Suprapubic skin (tissue), 4 donors: ENCODE measurements around the gene RABL2B. TPM values are rescaled to one million over a fixed set of nuclear protein-coding genes. Genes with fewer than 3 reads are reported as not detected.

ENCODE experiments used
- DNase-seq, 2 donors: peaks; one replicate each; pipeline ENCODE4 v3.0.0-alpha.2; 2019; ENCODE audit warnings: low spot score in 2 of 2
- H3K27ac ChIP-seq: fragments of 200-600 bp; sonication (generic); one replicate; pipeline ENCODE4 v1.5.1; 2019
- H3K27me3 ChIP-seq: fragments of 200-600 bp; sonication (generic); one replicate; pipeline ENCODE4 v1.5.1; 2019
- H3K36me3 ChIP-seq: fragments of 200-600 bp; sonication (generic); one replicate; pipeline ENCODE4 v1.5.1; 2019
- H3K4me1 ChIP-seq: fragments of 200-600 bp; sonication (generic); one replicate; pipeline ENCODE4 v1.5.1; 2019
- H3K4me3 ChIP-seq: fragments of 200-600 bp; sonication (generic); one replicate; pipeline ENCODE4 v1.5.1; 2019; ENCODE audit warnings: mild to moderate bottlenecking
- H3K9me3 ChIP-seq: fragments of 200-600 bp; sonication (generic); one replicate; pipeline ENCODE4 v1.5.1; 2019
- EP300 ChIP-seq: sonication (generic); formaldehyde crosslinking; IDR thresholded peaks from one replicate; pipeline ENCODE4 v1.6.1; 2017; ENCODE audit warnings: antibody characterized with exemption
- POLR2A ChIP-seq, 2 donors: fragments of 450-650 bp; IDR thresholded peaks; one replicate each; pipeline ENCODE4 v1.6.1; 2017; ENCODE audit warnings: antibody characterized with exemption in 2 of 2, mild to moderate bottlenecking in 2 of 2, moderate library complexity in 2 of 2
- POLR2AphosphoS5 ChIP-seq, 3 donors: sonication (generic); formaldehyde crosslinking; IDR thresholded peaks; one replicate each; pipeline ENCODE4 v1.6.1; 2017; ENCODE audit warnings: antibody characterized with exemption in 3 of 3
- WGBS: methylation state at CpG from one replicate; pipeline ENCODE4 v1.1.5; 2018; 5-methylcytosine and 5-hydroxymethylcytosine counted together
- total RNA-seq, 4 donors: library from RNA; depleted of rRNA; stranded (reverse); fragments of >200 nt; gene quantifications; one replicate each; pipeline ENCODE4 v1.1.0, GENCODE V29; 2016
- TF ChIP-seq, protein P1 (sequence below), 2 donors: fragments of 200-600 bp in 1 of 2; fragments of 450-650 bp in 1 of 2; sonication (generic) in 1 of 2; IDR thresholded peaks; one replicate each; pipeline ENCODE4 v1.5.1; 2016 to 2019; ENCODE audit warnings: antibody characterized with exemption in 2 of 2, mild to moderate bottlenecking in 1 of 2, moderate library complexity in 1 of 2

RABL2B gene
- total RNA-seq, 4 donors from 2014 or later, result 16.6 to 28.4 (median 24.8) TPM

GRCh38 chr22:50734343-50734771 is 49.1 kb downstream of the RABL2B start:
- Histone ChIP-seq H3K4me3 (no peak overlapping the region), H3K27me3 (peaks cover 16% of the 10 kb centered on the region), H3K4me1 (peaks cover 18% of the 10 kb centered on the region), H3K36me3 (no peaks in the 10 kb centered on the region), H3K9me3 (no peaks in the 10 kb centered on the region), H3K27ac (no peak overlapping the region)
- 83% methylated on average over 7 of the region's 10 CpGs for WGBS
- TF ChIP-seq POLR2A (IDR thresholded peaks at IDR 0.05), result no peak
- no peak for TF ChIP-seq EP300
- no peak for TF ChIP-seq POLR2AphosphoS5 (IDR thresholded peaks at IDR 0.05)
- TF ChIP-seq, protein P1, sequence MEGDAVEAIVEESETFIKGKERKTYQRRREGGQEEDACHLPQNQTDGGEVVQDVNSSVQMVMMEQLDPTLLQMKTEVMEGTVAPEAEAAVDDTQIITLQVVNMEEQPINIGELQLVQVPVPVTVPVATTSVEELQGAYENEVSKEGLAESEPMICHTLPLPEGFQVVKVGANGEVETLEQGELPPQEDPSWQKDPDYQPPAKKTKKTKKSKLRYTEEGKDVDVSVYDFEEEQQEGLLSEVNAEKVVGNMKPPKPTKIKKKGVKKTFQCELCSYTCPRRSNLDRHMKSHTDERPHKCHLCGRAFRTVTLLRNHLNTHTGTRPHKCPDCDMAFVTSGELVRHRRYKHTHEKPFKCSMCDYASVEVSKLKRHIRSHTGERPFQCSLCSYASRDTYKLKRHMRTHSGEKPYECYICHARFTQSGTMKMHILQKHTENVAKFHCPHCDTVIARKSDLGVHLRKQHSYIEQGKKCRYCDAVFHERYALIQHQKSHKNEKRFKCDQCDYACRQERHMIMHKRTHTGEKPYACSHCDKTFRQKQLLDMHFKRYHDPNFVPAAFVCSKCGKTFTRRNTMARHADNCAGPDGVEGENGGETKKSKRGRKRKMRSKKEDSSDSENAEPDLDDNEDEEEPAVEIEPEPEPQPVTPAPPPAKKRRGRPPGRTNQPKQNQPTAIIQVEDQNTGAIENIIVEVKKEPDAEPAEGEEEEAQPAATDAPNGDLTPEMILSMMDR (IDR thresholded peaks at IDR 0.05), result no peak
- DNase-seq, result peak; percentile 29 to 58

DNA sequence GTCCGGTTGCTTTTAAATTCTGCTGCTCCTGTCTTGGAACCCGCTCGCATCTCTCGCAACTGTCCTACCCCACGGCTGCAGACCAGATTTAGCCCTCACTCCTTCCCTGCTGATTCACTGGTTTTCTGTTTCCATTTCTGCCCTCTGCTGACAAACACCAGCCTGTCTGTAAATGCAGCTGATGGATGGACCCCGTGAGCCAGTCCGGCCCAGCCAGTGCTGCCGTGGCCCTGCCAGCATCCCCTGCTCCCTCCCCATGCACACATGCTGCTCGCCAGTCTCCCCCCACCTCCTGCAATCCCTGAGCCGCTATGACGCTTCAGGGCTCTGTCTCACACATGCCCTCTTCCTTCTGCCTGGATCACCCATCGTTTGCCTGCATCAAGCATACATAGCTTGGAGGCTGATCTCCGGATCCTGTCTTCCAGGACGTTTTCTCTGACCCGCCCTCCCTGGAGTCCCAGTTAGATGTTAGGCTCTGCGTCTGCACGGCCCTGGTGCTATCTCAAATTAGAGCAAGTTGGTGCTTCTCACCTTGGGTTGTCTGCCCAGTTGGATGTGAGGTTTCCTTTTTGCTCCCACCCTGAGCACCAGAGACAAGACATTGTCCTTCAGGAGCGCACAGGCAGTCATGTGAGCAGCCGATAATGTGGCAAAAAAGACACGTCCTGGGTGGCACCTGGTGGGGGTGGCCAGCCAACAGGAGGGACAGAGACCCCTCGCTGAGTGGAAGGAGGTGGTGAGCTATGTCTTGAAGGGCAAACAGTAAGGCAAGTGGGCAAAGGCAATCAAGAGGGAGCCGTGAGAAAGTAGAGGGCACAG is 49.7 kb downstream of the RABL2B start:
- TF ChIP-seq, protein P1 (IDR thresholded peaks at IDR 0.05), result no peak
- no peak for TF ChIP-seq EP300
- TF ChIP-seq POLR2A (IDR thresholded peaks at IDR 0.05), result no peak
- TF ChIP-seq POLR2AphosphoS5 (IDR thresholded peaks at IDR 0.05), result no peak
- Histone ChIP-seq H3K4me3 (no peak overlapping the region), H3K27me3 (peaks cover 16% of the 10 kb centered on the region), H3K4me1 (peaks cover 18% of the 10 kb centered on the region), H3K36me3 (no peaks in the 10 kb centered on the region), H3K27ac (no peak overlapping the region), H3K9me3 (no peaks in the 10 kb centered on the region)
- 45% methylated on average over 22 of the region's 22 CpGs for WGBS
- peak; percentile 44 to 70 for DNase-seq

DNA sequence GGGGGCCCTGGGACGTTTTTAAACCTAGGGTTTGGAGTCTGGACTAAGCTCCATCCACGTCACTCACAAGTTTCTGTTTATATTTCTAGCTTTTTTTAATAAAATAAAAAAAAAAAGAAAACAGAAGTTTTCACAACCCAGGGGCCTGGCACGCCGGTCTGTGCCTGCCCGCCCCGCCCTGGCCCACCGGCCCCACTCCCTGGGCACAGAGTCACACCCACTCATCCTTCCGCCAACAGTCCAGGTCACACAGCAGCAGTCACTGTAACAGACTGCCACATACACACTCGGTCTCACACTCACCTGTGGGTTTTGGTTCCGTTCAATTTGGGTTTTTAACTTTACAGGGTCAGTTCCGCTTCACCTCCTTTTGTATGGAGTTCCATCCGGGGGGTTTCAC is 50.8 kb downstream of the RABL2B start:
- Histone ChIP-seq H3K36me3 (no peaks in the 10 kb centered on the region), H3K9me3 (no peaks in the 10 kb centered on the region), H3K4me3 (no peak overlapping the region), H3K4me1 (peaks cover 18% of the 10 kb centered on the region), H3K27me3 (peaks cover 16% of the 10 kb centered on the region), H3K27ac (no peak overlapping the region)
- TF ChIP-seq POLR2AphosphoS5 (IDR thresholded peaks at IDR 0.05) (no peak), POLR2A (IDR thresholded peaks at IDR 0.05) (no peak), EP300 (no peak)
- TF ChIP-seq, protein P1 (IDR thresholded peaks at IDR 0.05), result no peak
- peak in 1 of 2 donors; percentile 60 for DNase-seq
- WGBS, result 57% methylated on average over 12 of the region's 12 CpGs

DNA sequence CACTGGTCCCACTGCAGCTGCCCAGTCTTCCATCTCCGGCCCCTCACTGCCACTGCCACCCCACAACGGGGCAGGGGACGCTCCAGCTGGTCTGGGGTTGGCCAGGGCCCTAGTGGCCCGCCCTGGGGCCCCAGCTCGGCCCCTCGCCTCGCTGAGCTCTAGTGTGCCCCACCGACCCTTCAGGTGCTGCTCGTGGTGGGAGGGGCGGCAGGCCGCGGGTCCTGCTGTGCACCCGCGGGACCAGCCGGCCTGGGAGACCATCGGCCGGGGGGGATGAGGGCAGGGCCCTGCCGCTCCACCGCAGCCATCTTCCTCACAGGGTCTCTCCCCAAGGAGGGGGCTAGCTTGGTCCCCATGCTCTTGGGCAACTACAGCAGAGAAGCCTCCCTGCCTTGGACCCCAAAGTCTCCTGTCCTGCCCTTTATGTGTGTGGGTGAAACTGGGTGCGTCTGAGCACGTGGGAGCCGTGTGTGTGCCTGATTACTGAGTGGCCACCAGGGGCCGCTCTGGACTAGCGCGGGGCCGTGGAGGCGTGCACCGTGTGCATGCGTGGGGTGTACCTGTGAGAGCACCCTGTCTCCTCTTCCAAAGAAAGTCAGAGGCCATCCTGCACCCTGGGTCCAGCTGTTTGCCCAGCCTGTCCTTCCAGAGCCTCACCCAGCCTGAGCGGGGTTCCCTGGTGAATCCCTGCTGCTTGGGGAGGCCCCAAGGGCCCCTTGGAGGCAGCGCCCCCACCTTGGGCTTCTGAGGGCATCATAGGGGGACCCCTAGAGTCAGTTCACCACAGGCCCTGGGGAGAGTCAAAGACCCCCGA is 51.4 kb downstream of the RABL2B start:
- H3K27me3 ChIP-seq, result peaks cover 16% of the 10 kb centered on the region
- 63% methylated on average over 8 of the region's 32 CpGs for WGBS
- H3K9me3 ChIP-seq, result no peaks in the 10 kb centered on the region
- no peak for TF ChIP-seq POLR2A (IDR thresholded peaks at IDR 0.05)
- TF ChIP-seq EP300, result no peak
- TF ChIP-seq, protein P1 (IDR thresholded peaks at IDR 0.05), result peak; percentile 39 to 77
- TF ChIP-seq POLR2AphosphoS5 (IDR thresholded peaks at IDR 0.05), result no peak
- H3K4me3 ChIP-seq, result peak overlapping the region; percentile 1
- peaks cover 18% of the 10 kb centered on the region for H3K4me1 ChIP-seq
- no peaks in the 10 kb centered on the region for H3K36me3 ChIP-seq
- H3K27ac ChIP-seq, result no peak overlapping the region
- peak; percentile 60 to 73 for DNase-seq
